Hepatocyte (in vitro differentiated cells): ENCODE measurements around the gene ZNF532. TPM values are rescaled to one million over a fixed set of nuclear protein-coding genes. Genes with fewer than 3 reads are reported as not detected.
A peak's percentile ranks its signal among the peaks of the same experiment; 100 is the strongest.

Experiments used
- DNase-seq: peaks from one replicate; pipeline ENCODE4 v3.0.0-alpha.2; 2016; ENCODE audit warnings: low spot score
- H2AFZ ChIP-seq: fragments of 200-600 bp; sonication (generic); 2 replicates; pipeline ENCODE4 v1.6.0; 2016; ENCODE audit warnings: antibody characterized with exemption, mild to moderate bottlenecking
- H3K27ac ChIP-seq: fragments of 200-600 bp; sonication (generic); 2 replicates; pipeline ENCODE4 v1.5.1; 2016; ENCODE audit warnings: mild to moderate bottlenecking
- H3K27me3 ChIP-seq: fragments of 200-600 bp; sonication (generic); 2 replicates; pipeline ENCODE4 v1.6.1; 2016
- H3K36me3 ChIP-seq: fragments of 200-600 bp; sonication (generic); replicated peaks from 2 replicates; pipeline ENCODE4 v1.5.1; 2016; ENCODE audit warnings: low read depth; ENCODE audit not compliant: insufficient read depth
- H3K4me1 ChIP-seq: fragments of 200-600 bp; sonication (generic); 2 replicates; pipeline ENCODE4 v1.5.1; 2016; ENCODE audit warnings: mild to moderate bottlenecking, moderate library complexity; ENCODE audit not compliant: insufficient read depth
- H3K4me2 ChIP-seq: fragments of 200-600 bp; sonication (generic); 2 replicates; pipeline ENCODE4 v1.6.0; 2016
- H3K4me3 ChIP-seq: fragments of 200-600 bp; sonication (generic); 2 replicates; pipeline ENCODE4 v1.5.1; 2016; ENCODE audit warnings: mild to moderate bottlenecking
- H3K79me2 ChIP-seq: fragments of 200-600 bp; sonication (generic); 2 replicates; pipeline ENCODE4 v1.6.0; 2017; ENCODE audit warnings: mild to moderate bottlenecking
- H3K9me2 ChIP-seq: fragments of 200-600 bp; sonication (generic); replicated peaks from 2 replicates; pipeline ENCODE4 v1.6.0; 2017; ENCODE audit warnings: mild to moderate bottlenecking; ENCODE audit not compliant: insufficient read depth
- H3K9me3 ChIP-seq: fragments of 200-600 bp; sonication (generic); 2 replicates; pipeline ENCODE4 v1.5.1; 2016; ENCODE audit warnings: low read depth, mild to moderate bottlenecking
- H4K20me1 ChIP-seq: fragments of 200-600 bp; sonication (generic); 2 replicates; pipeline ENCODE4 v1.6.0; 2016; ENCODE audit warnings: mild to moderate bottlenecking; ENCODE audit not compliant: insufficient read depth, poor library complexity, severe bottlenecking
- EZH2 ChIP-seq: fragments of 200-600 bp; sonication (generic); IDR thresholded peaks from 2 replicates; pipeline ENCODE4 v1.6.1; 2016; ENCODE audit warnings: antibody characterized with exemption, mild to moderate bottlenecking, borderline replicate concordance
- EZH2phosphoT487 ChIP-seq: fragments of 200-600 bp; sonication (generic); IDR thresholded peaks from one replicate; pipeline ENCODE4 v1.6.1; 2018; ENCODE audit warnings: antibody characterized with exemption, mild to moderate bottlenecking, low read depth, moderate library complexity; ENCODE audit not compliant: unreplicated experiment, severe bottlenecking
- WGBS: methylation state at CpG from one replicate; pipeline ENCODE4 v1.1.6; 2016; ENCODE audit warnings: low lambda C conversion rate; ENCODE audit errors: missing lambda C conversion rate; 5-methylcytosine and 5-hydroxymethylcytosine counted together
- polyA plus RNA-seq: library from polyadenylated mRNA; unstranded; fragments of >200 nt; fragmentation: Nextera tagmentation; extraction: Ambion mirVana; gene quantifications from 2 replicates; pipeline ENCODE4 v1.2.1, GENCODE V29; 2016
- total RNA-seq: library from RNA; depleted of rRNA; stranded (reverse); fragments of >200 nt; gene quantifications from 2 replicates; pipeline ENCODE4 v1.2.3, GENCODE V29; 2014
- TF ChIP-seq, protein P1 (sequence below): fragments of 200-600 bp; sonication (generic); IDR thresholded peaks from 2 replicates; pipeline ENCODE4 v1.5.1; 2016; ENCODE audit warnings: antibody characterized with exemption, mild to moderate bottlenecking; ENCODE audit not compliant: poor library complexity

Gene ZNF532
- total and polyA plus RNA-seq, 2 experiments from 2014 or later = 15.9 to 36.5 TPM

DNA sequence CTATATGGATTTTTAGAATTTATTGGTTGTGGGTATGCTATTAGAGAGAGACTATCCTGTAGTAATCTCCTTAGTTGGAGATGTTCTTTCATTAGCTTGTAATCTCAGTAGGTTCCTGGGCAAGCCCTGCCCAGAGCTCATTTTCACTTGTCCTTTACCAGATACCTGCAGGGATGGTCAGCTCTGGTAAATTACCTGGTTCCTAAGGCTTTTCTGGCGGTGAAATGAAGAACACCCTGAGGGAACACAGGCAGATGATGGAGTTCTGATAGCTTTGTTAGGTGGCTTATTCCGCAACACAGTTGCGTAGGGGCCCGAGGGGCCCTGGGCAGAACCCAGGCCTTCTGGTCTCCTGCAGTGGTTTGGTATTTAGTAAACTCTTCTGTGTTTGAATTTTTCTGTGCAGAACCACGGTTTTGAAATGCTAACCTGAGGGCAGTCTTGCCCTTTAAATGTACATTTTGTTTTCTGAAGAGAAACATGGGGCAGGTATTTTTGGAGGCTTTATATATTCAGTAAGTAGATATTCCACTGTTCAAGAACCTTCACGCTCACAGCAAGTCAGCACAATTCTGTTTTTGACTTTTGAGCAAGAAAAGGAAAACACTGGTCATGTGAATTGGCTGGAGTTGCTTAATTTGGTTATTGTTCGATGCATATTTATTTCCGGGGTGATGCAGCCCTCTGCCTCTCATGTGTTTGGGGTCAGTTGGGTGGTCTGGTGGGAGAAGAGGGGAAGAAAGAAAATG, 22.4 kb downstream of the ZNF532 start:
- Histone ChIP-seq H3K9me3 (no peaks in the 10 kb centered on the region), H3K4me2 (no peak overlapping the region), H3K4me3 (no peak overlapping the region), H2AFZ (no peak overlapping the region), H4K20me1 (no peaks in the 10 kb centered on the region), H3K27ac (peak overlapping the region; percentile 45), H3K27me3 (no peaks in the 10 kb centered on the region), H3K9me2 (no peaks in the 10 kb centered on the region), H3K36me3 (no peaks in the 10 kb centered on the region), H3K79me2 (peaks cover 59% of the 10 kb centered on the region), H3K4me1 (peaks cover 5% of the 10 kb centered on the region)
- DNase-seq = no peak
- TF ChIP-seq EZH2 (no peak), EZH2phosphoT487 (no peak)
- TF ChIP-seq, protein P1, sequence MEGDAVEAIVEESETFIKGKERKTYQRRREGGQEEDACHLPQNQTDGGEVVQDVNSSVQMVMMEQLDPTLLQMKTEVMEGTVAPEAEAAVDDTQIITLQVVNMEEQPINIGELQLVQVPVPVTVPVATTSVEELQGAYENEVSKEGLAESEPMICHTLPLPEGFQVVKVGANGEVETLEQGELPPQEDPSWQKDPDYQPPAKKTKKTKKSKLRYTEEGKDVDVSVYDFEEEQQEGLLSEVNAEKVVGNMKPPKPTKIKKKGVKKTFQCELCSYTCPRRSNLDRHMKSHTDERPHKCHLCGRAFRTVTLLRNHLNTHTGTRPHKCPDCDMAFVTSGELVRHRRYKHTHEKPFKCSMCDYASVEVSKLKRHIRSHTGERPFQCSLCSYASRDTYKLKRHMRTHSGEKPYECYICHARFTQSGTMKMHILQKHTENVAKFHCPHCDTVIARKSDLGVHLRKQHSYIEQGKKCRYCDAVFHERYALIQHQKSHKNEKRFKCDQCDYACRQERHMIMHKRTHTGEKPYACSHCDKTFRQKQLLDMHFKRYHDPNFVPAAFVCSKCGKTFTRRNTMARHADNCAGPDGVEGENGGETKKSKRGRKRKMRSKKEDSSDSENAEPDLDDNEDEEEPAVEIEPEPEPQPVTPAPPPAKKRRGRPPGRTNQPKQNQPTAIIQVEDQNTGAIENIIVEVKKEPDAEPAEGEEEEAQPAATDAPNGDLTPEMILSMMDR = no peak
- WGBS = 63% methylated on average over 8 of the region's 8 CpGs

DNA sequence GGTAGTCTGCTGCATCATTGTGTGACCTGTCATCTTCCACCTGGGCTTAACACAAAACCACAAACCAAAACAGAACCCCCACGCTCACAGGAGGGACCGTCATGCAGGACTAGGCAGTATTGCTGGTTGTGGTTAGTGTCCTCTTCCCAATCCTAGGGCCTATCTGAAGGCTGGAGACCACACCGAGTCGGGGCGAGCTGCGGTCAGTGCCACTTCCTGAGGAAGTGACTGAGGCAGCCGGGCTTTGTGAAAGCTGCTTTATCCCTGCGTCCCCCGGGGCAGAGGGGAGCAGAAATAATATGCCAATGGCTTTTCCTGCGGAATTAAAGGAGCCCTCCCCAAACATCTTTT, 22.9 kb downstream of the ZNF532 start:
- H3K36me3 ChIP-seq = no peaks in the 10 kb centered on the region
- H3K4me3 ChIP-seq = no peak overlapping the region
- no peaks in the 10 kb centered on the region for H4K20me1 ChIP-seq
- TF ChIP-seq EZH2 (no peak), EZH2phosphoT487 (no peak)
- TF ChIP-seq, protein P1 = no peak
- no peaks in the 10 kb centered on the region for H3K9me3 ChIP-seq
- no peaks in the 10 kb centered on the region for H3K9me2 ChIP-seq
- H3K27ac ChIP-seq = peak overlapping the region; percentile 45
- no peaks in the 10 kb centered on the region for H3K27me3 ChIP-seq
- WGBS = 71% methylated on average over 10 of the region's 10 CpGs
- H3K79me2 ChIP-seq = peaks cover 57% of the 10 kb centered on the region
- peaks cover 5% of the 10 kb centered on the region for H3K4me1 ChIP-seq
- no peak overlapping the region for H2AFZ ChIP-seq
- H3K4me2 ChIP-seq = no peak overlapping the region
- DNase-seq = no peak

DNA sequence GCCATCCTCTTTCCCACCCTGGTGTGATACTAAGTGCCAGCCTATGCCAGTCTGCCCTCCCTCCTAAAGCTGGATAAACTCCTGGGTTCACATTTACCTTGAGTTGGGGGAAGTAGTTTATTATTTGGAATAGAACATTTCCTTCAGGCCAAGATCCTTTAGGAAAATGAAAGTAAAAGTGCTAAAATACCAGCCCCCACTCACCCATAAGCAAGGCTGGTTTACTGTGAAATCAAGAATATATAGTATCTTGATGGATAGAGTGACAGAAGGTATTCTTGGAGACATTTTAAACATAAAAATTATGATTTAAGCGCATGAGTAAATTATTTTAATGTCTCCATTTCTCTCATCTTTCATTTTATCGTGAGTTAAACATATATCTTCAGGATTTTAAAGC, 27.1 kb downstream of the ZNF532 start:
- H3K4me3 ChIP-seq = no peak overlapping the region
- no peaks in the 10 kb centered on the region for H3K9me3 ChIP-seq
- peak overlapping the region; percentile 40 for H3K4me2 ChIP-seq
- 89% methylated on average over 2 of the region's 2 CpGs for WGBS
- no peaks in the 10 kb centered on the region for H3K9me2 ChIP-seq
- peaks cover 76% of the 10 kb centered on the region for H3K79me2 ChIP-seq
- no peak overlapping the region for H2AFZ ChIP-seq
- H4K20me1 ChIP-seq = no peaks in the 10 kb centered on the region
- peaks cover 9% of the 10 kb centered on the region for H3K4me1 ChIP-seq
- H3K27ac ChIP-seq = peak overlapping the region; percentile 39
- H3K36me3 ChIP-seq = no peaks in the 10 kb centered on the region
- no peak for TF ChIP-seq EZH2phosphoT487
- TF ChIP-seq, protein P1 = no peak
- no peak for TF ChIP-seq EZH2
- H3K27me3 ChIP-seq = no peaks in the 10 kb centered on the region
- no peak for DNase-seq

DNA sequence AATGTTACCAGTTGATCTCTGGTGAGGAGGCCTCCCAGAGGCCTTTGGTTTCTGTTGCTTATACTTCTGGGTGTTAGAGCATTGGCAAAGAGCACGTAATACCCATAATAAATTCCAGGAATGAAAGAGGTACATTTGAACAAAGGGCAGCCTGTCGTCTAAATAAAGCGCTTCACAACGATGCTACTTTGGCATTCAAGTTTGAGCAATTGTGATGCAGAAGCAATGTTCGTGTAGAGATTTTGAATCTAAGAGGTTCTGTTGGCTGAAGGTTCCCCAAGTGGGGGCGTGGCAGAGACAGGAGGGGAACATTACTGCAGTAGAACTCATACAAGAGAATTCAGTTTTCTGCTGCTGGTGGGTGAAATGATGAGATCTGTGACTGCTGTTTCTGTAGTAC, 27.8 kb downstream of the ZNF532 start:
- H3K27ac ChIP-seq = peak overlapping the region; percentile 39
- H3K9me3 ChIP-seq = no peaks in the 10 kb centered on the region
- no peaks in the 10 kb centered on the region for H3K27me3 ChIP-seq
- H3K4me1 ChIP-seq = peaks cover 11% of the 10 kb centered on the region
- H4K20me1 ChIP-seq = no peaks in the 10 kb centered on the region
- H3K9me2 ChIP-seq = no peaks in the 10 kb centered on the region
- H3K4me3 ChIP-seq = no peak overlapping the region
- TF ChIP-seq EZH2phosphoT487 = no peak
- no peak for TF ChIP-seq EZH2
- TF ChIP-seq, protein P1 = no peak
- no peak overlapping the region for H2AFZ ChIP-seq
- H3K36me3 ChIP-seq = no peaks in the 10 kb centered on the region
- WGBS = 86% methylated on average over 6 of the region's 6 CpGs
- H3K79me2 ChIP-seq = peaks cover 83% of the 10 kb centered on the region
- peak overlapping the region; percentile 40 for H3K4me2 ChIP-seq
- DNase-seq = no peak
